Keratinocyte (primary cell): ENCODE data around the gene ZIC5. TPM values are rescaled to one million over a fixed set of nuclear protein-coding genes. Genes with fewer than 3 reads are reported as not detected.

Experiments used
- DNase-seq: peaks from one replicate; pipeline ENCODE4 v3.0.0-alpha.2; 2011; ENCODE audit warnings: low read depth, missing footprints, low spot score
- FAIRE-seq: peaks from 2 replicates; lab custom pipeline; 2011; peaks lifted over from hg19 to GRCh38; lab: Jason Lieb, UNC
- H2AFZ ChIP-seq: 2 replicates; pipeline ENCODE4 v1.6.0; 2012; ENCODE audit warnings: low read length, control low read depth, inconsistent platforms; ENCODE audit not compliant: control insufficient read depth
- H3K27ac ChIP-seq: 2 replicates; pipeline ENCODE4 v1.5.1; 2011; ENCODE audit warnings: low read length; ENCODE audit not compliant: control insufficient read depth, insufficient read depth
- H3K27me3 ChIP-seq: 3 replicates; pipeline ENCODE4 v1.6.0; 2011; ENCODE audit warnings: low read length; ENCODE audit not compliant: control insufficient read depth, insufficient read depth; ENCODE audit errors: extremely low read depth
- H3K36me3 ChIP-seq, 2 experiments: 2 replicates in 1 of 2; 3 replicates in 1 of 2; pipeline ENCODE4 v1.5.1; 2011; ENCODE audit warnings: low read length in 2 of 2, mild to moderate bottlenecking in 1 of 2; ENCODE audit not compliant: control insufficient read depth in 2 of 2, insufficient read depth in 2 of 2; ENCODE audit errors: extremely low read depth in 1 of 2
- H3K4me1 ChIP-seq: 3 replicates; pipeline ENCODE4 v1.5.1; 2011; ENCODE audit warnings: low read length; ENCODE audit not compliant: control insufficient read depth, insufficient read depth; ENCODE audit errors: extremely low read depth
- H3K4me2 ChIP-seq: 3 replicates; pipeline ENCODE4 v1.6.0; 2011; ENCODE audit warnings: low read depth, low read length; ENCODE audit not compliant: control insufficient read depth, insufficient read depth; ENCODE audit errors: extremely low read depth
- H3K4me3 ChIP-seq, 3 experiments: fragments of 200-600 bp in 1 of 3; sonication (generic) in 1 of 3; 2 replicates in 2 of 3; 3 replicates in 1 of 3; pipeline ENCODE4 v1.5.1; 2011 to 2016; ENCODE audit warnings: low read length in 3 of 3, mild to moderate bottlenecking in 3 of 3, control low read depth in 2 of 3, inconsistent platforms in 1 of 3, low read depth in 1 of 3, mixed read lengths in 1 of 3, mixed run types in 1 of 3, moderate library complexity in 1 of 3; ENCODE audit not compliant: control insufficient read depth in 2 of 3, insufficient read depth in 2 of 3; ENCODE audit errors: extremely low read depth in 1 of 3
- H3K79me2 ChIP-seq: 2 replicates; pipeline ENCODE4 v1.6.0; 2012; ENCODE audit warnings: low read length; ENCODE audit not compliant: control insufficient read depth, insufficient read depth
- H3K9ac ChIP-seq: 3 replicates; pipeline ENCODE4 v1.6.0; 2011; ENCODE audit warnings: low read length; ENCODE audit not compliant: control insufficient read depth, insufficient read depth; ENCODE audit errors: extremely low read depth
- H3K9me1 ChIP-seq: 3 replicates; pipeline ENCODE4 v1.6.0; 2011; ENCODE audit warnings: low read length; ENCODE audit not compliant: control insufficient read depth, insufficient read depth; ENCODE audit errors: extremely low read depth
- H3K9me3 ChIP-seq: 2 replicates; pipeline ENCODE4 v1.5.1; 2012; ENCODE audit warnings: low read depth, low read length; ENCODE audit not compliant: control insufficient read depth
- H4K20me1 ChIP-seq: 3 replicates; pipeline ENCODE4 v1.6.0; 2011; ENCODE audit warnings: low read length; ENCODE audit not compliant: control insufficient read depth, insufficient read depth; ENCODE audit errors: extremely low read depth
- CTCF ChIP-seq, 3 experiments: IDR thresholded peaks in 1 of 3; conservative IDR thresholded peaks in 1 of 3; optimal IDR thresholded peaks in 1 of 3; 2 replicates in 2 of 3; 3 replicates in 1 of 3; pipeline versions ENCODE3 to v1.5.1; 2011; ENCODE audit warnings: low read length in 3 of 3, mild to moderate bottlenecking in 3 of 3, moderate library complexity in 2 of 3, control low read depth in 1 of 3, inconsistent platforms in 1 of 3; ENCODE audit not compliant: insufficient read depth in 2 of 3; ENCODE audit errors: extremely low read depth in 1 of 3
- EZH2 ChIP-seq: IDR thresholded peaks from one replicate; pipeline ENCODE4 v1.6.1; 2012; ENCODE audit warnings: inconsistent platforms, mild to moderate bottlenecking, low read length, moderate library complexity
- dilution Hi-C: fragments of 300-500 bp; cut with MboI; formaldehyde crosslinking; loops from one replicate; pipeline ENCODE4 v1.7.0; 2020; ENCODE audit warnings: low sequenced_read_pairs; ENCODE audit not compliant: extremely low pct_ligation_motif_present
- polyA plus RNA-seq, 5 experiments: library from polyadenylated mRNA; depleted of rRNA in 3 of 5; stranded (reverse) in 3 of 5; stranded (forward) in 1 of 5; unstranded in 1 of 5; fragments of >200 nt; gene quantifications; 1 replicate in 1 of 5; 2 replicates in 3 of 5; 3 replicates in 1 of 5; pipeline versions ENCODE4 v1.2.1 to v1.2.3, GENCODE V29; 2011 to 2012; ENCODE audit warnings: missing spikeins in 2 of 5, low read depth in 1 of 5, low replicate concordance in 1 of 5

ZIC5 gene
- polyA plus RNA-seq, 1 donor (not counting 4 experiments of a cell fraction or from before 2014, with no cell fraction given) = not detected

- peaks cover 83% of the 10 kb centered on the region for H3K27me3 ChIP-seq
- H3K9me3 ChIP-seq = no peaks in the 10 kb centered on the region
- no peak overlapping the region for H3K4me3 ChIP-seq
- TF ChIP-seq EZH2 (no peak), CTCF (optimal IDR thresholded peaks at IDR 0.05 in 1 of 3, IDR thresholded peaks at IDR 0.05 in 1 of 3, conservative IDR thresholded peaks at IDR 0.05 in 1 of 3; ENCODE audit: extremely low read depth in 1 of 3, insufficient read depth in 2 of 3, low read length in 3 of 3) (no peak)
- H3K79me2 ChIP-seq = no peaks in the 10 kb centered on the region
- dilution Hi-C loops = no loop called here
- H3K9me1 ChIP-seq = no peaks in the 10 kb centered on the region
- H3K27ac ChIP-seq = no peak overlapping the region
- peaks cover 2% of the 10 kb centered on the region for H3K4me1 ChIP-seq
- no peaks in the 10 kb centered on the region for H3K36me3 ChIP-seq
- H3K4me2 ChIP-seq = no peak overlapping the region
- DNase-seq (no peak), FAIRE-seq (no peak)
- no peak overlapping the region for H2AFZ ChIP-seq
- no peak overlapping the region for H3K9ac ChIP-seq
- H4K20me1 ChIP-seq = peaks cover 4% of the 10 kb centered on the region
These were observed 9.9 kb downstream of the ZIC5 start for GRCh38 chr13:99961636-99962035.

GRCh38 chr13:99960663-99961311, 10.8 kb downstream of the ZIC5 start:
- H3K27me3 ChIP-seq = peaks cover 83% of the 10 kb centered on the region
- FAIRE-seq = no peak

More at GRCh38 chr13:99960663-99961311, 10.8 kb downstream of the ZIC5 start:
- Histone ChIP-seq H3K9me3 (no peaks in the 10 kb centered on the region), H3K79me2 (no peaks in the 10 kb centered on the region), H3K27ac (no peak overlapping the region), H3K36me3 (no peaks in the 10 kb centered on the region), H3K4me1 (peaks cover 2% of the 10 kb centered on the region), H2AFZ (no peak overlapping the region), H3K4me3 (no peak overlapping the region), H3K9ac (no peak overlapping the region), H3K4me2 (no peak overlapping the region), H4K20me1 (peaks cover 4% of the 10 kb centered on the region), H3K9me1 (no peaks in the 10 kb centered on the region)
- TF ChIP-seq CTCF (optimal IDR thresholded peaks at IDR 0.05 in 1 of 3, IDR thresholded peaks at IDR 0.05 in 1 of 3, conservative IDR thresholded peaks at IDR 0.05 in 1 of 3; ENCODE audit: extremely low read depth in 1 of 3, insufficient read depth in 2 of 3, low read length in 3 of 3) = no peak
- TF ChIP-seq EZH2 = no peak
- no peak for DNase-seq
- dilution Hi-C loops = no loop called here
